K562 (cell line): ENCODE results near the gene FKBP1B. TPM values are rescaled to one million over a fixed set of nuclear protein-coding genes. Genes with fewer than 3 reads are reported as not detected.

ENCODE experiments used
- ATAC-seq: fragments of 200-7000 bp; cut with Tn5 transposase; 3 replicates; pipeline ENCODE4 v1.9.1; 2020; ENCODE audit warnings: moderate library complexity
- BruUV-seq: library from RNA; stranded (reverse); fragments of 400-500 nt; replicated peaks from 2 replicates; lab custom pipeline; 2021; lab: Mats Ljungman, UMichigan
- CTCF ChIA-PET: fragments of 300-600 bp; formaldehyde crosslinking; extraction: SDS; loops from one replicate; lab custom pipeline; 2021; ENCODE audit warnings: low intra/inter-chr PET ratio; lab: Yijun Ruan, JAX
- POLR2A ChIA-PET: fragments of 300-600, 350-650 bp; sonication (Branson Sonifier 250); formaldehyde crosslinking; extraction: SDS; loops from one replicate; lab custom pipeline; 2021; ENCODE audit warnings: antibody characterized with exemption, inconsistent platforms; lab: Yijun Ruan, JAX
- DNase-seq, 4 experiments: peaks; one replicate each; pipeline versions ENCODE4 v3.0.0 to v3.0.0-alpha.2; 2011 to 2018; ENCODE audit warnings: low spot score in 3 of 4, mixed read lengths in 3 of 4; ENCODE audit errors: extremely low read depth in 1 of 4
- FAIRE-seq: peaks from 2 replicates; lab custom pipeline; 2011; peaks lifted over from hg19 to GRCh38; lab: Jason Lieb, UNC
- H2AFZ ChIP-seq: 2 replicates; pipeline ENCODE4 v1.6.0; 2011; ENCODE audit warnings: low read depth, low read length, control low read depth, inconsistent platforms
- H3K27ac ChIP-seq: fragments of 200-600 bp; 3 replicates; pipeline ENCODE4 v1.8.0; 2011; ENCODE audit warnings: low read depth, mild to moderate bottlenecking, control low read depth, inconsistent platforms, low read length, moderate library complexity, mixed read lengths; ENCODE audit errors: extremely low read depth
- H3K27me3 ChIP-seq, 2 experiments: fragments of 300-600 bp in 1 of 2; 2 replicates in 1 of 2; 3 replicates in 1 of 2; pipeline versions ENCODE4 v1.6.0 to v1.8.0; 2011; ENCODE audit warnings: inconsistent platforms in 2 of 2, low read length in 2 of 2, mild to moderate bottlenecking in 1 of 2, mixed read lengths in 1 of 2, moderate library complexity in 1 of 2; ENCODE audit not compliant: control insufficient read depth in 2 of 2, insufficient read depth in 2 of 2
- H3K36me3 ChIP-seq: fragments of 300-600 bp; 3 replicates; pipeline ENCODE4 v1.8.0; 2011; ENCODE audit warnings: mild to moderate bottlenecking, low read length, inconsistent platforms; ENCODE audit not compliant: control insufficient read depth, insufficient read depth
- H3K4me1 ChIP-seq, 2 experiments: fragments of 200-600 bp in 1 of 2; replicated peaks in 1 of 2; 2 replicates in 1 of 2; 3 replicates in 1 of 2; pipeline versions ENCODE4 v1.5.1 to v1.8.0; 2011; ENCODE audit warnings: inconsistent platforms in 2 of 2, low read length in 2 of 2, mild to moderate bottlenecking in 1 of 2, mixed read lengths in 1 of 2, moderate library complexity in 1 of 2; ENCODE audit not compliant: control insufficient read depth in 2 of 2, insufficient read depth in 2 of 2
- H3K4me2 ChIP-seq: 2 replicates; pipeline ENCODE4 v1.6.1; 2011; ENCODE audit warnings: low read length, control low read depth, inconsistent platforms, mixed read lengths; ENCODE audit not compliant: insufficient read depth
- H3K4me3 ChIP-seq: fragments of 200-600 bp; sonication (generic), shearing (Covaris generic); 2 replicates; pipeline ENCODE4 v1.5.1; 2016; ENCODE audit warnings: control low read depth, inconsistent platforms
- H3K79me2 ChIP-seq: fragments of 200-600 bp; 3 replicates; pipeline ENCODE4 v1.8.0; 2011; ENCODE audit warnings: low read length, inconsistent platforms; ENCODE audit not compliant: control insufficient read depth, insufficient read depth
- H3K9ac ChIP-seq, 2 experiments: 2 replicates each; pipeline versions ENCODE4 v1.6.0 to v1.6.1; 2011; ENCODE audit warnings: low read depth in 2 of 2, low read length in 2 of 2, control low read depth in 1 of 2, inconsistent platforms in 1 of 2, mild to moderate bottlenecking in 1 of 2, mixed read lengths in 1 of 2; ENCODE audit not compliant: insufficient read depth in 1 of 2
- H3K9me1 ChIP-seq: one replicate; pipeline ENCODE4 v1.6.0; 2011; ENCODE audit warnings: inconsistent platforms, mild to moderate bottlenecking, low read length, moderate library complexity; ENCODE audit not compliant: control insufficient read depth, insufficient read depth
- H3K9me3 ChIP-seq: replicated peaks from 2 replicates; pipeline ENCODE4 v1.5.1; 2011; ENCODE audit warnings: low read depth, low read length, inconsistent platforms; ENCODE audit not compliant: control insufficient read depth, insufficient read depth
- H4K20me1 ChIP-seq: replicated peaks from 2 replicates; pipeline ENCODE4 v1.6.1; 2011; ENCODE audit warnings: low read length, inconsistent platforms, mixed read lengths; ENCODE audit not compliant: control insufficient read depth, insufficient read depth
- CBX1 ChIP-seq: sonication (generic); IDR thresholded peaks from 2 replicates; pipeline ENCODE4 v1.6.1; 2016; ENCODE audit warnings: antibody characterized with exemption, low read depth, mild to moderate bottlenecking
- CHD4 ChIP-seq: fragments of 200-600 bp; sonication (generic); IDR thresholded peaks from 3 replicates; pipeline ENCODE4 v1.6.1; 2012; ENCODE audit warnings: low read depth, mild to moderate bottlenecking, mixed read lengths, low read length, inconsistent platforms; ENCODE audit not compliant: insufficient read depth, insufficient replicate concordance, poor library complexity, severe bottlenecking
- CSDE1 ChIP-seq, 2 experiments: fragments of 450-650 bp; IDR thresholded peaks; 2 replicates each; pipeline ENCODE4 v1.6.1; 2016; ENCODE audit warnings: mild to moderate bottlenecking in 1 of 2
- RNF2 ChIP-seq: sonication (generic); IDR thresholded peaks from 2 replicates; pipeline ENCODE4 v1.6.1; 2016
- SAFB2 ChIP-seq: fragments of 200-400 bp; formaldehyde crosslinking; IDR thresholded peaks from 2 replicates; pipeline ENCODE4 v1.6.1; 2018; ENCODE audit warnings: borderline replicate concordance, low read length, low read depth, moderate library complexity; ENCODE audit not compliant: severe bottlenecking
- TBP ChIP-seq: optimal IDR thresholded peaks from 2 replicates; pipeline ENCODE3; 2011; ENCODE audit warnings: low read depth, low read length, improper control_type of control experiment
- TEAD4 ChIP-seq, 2 experiments: sonication (generic) in 1 of 2; formaldehyde crosslinking in 1 of 2; IDR thresholded peaks; 2 replicates each; pipeline versions ENCODE4 v1.6.1 to v1.8.0; 2012 to 2022; ENCODE audit warnings: borderline replicate concordance in 1 of 2, inconsistent platforms in 1 of 2, low read length in 1 of 2, mild to moderate bottlenecking in 1 of 2, missing genetic modification reagents in 1 of 2
- TRIM24 ChIP-seq, 2 experiments: fragments of 450-650 bp; IDR thresholded peaks; 2 replicates each; pipeline ENCODE4 v1.6.1; 2016
- ZKSCAN8 ChIP-seq: fragments of 200-800 bp; sonication (Bioruptor generic); IDR thresholded peaks from 2 replicates; pipeline ENCODE4 v1.6.1; 2016; ENCODE audit warnings: missing genetic modification characterization, missing compliant biosample characterization
- WGBS: fragments of 100-300 bp; shearing (Covaris generic); methylation state at CpG from one replicate; pipeline ENCODE4 v1.1.6; 2016; ENCODE audit warnings: low coverage, mixed read lengths; ENCODE audit not compliant: insufficient coverage; ENCODE audit errors: missing lambda C conversion rate; 5-methylcytosine and 5-hydroxymethylcytosine counted together
- in situ Hi-C: fragments of 300-500 bp; cut with MboI; formaldehyde crosslinking; loops from 4 replicates; pipeline ENCODE4 v1.15.0; 2018; ENCODE audit warnings: inconsistent platforms, mixed read lengths
- intact Hi-C: fragments of 100-400 bp; cut with micrococcal nuclease; formaldehyde crosslinking; loops from 2 replicates; pipeline ENCODE4 v1.14.2; 2022
- polyA plus RNA-seq, 8 experiments: library from polyadenylated mRNA; depleted of rRNA in 4 of 8; stranded (reverse) in 5 of 8; unstranded in 3 of 8; fragments of >200 nt; fragmentation: Nextera tagmentation in 2 of 8; fragmentation: Illumina TruSeq in 1 of 8; extraction: Ambion mirVana in 2 of 8; extraction: Trizol in 1 of 8; gene quantifications; 2 replicates each; pipeline versions ENCODE4 v1.2.1 to v1.2.3, GENCODE V29; 2011 to 2014; ENCODE audit warnings: inconsistent platforms in 1 of 8, missing spikeins in 1 of 8
- total RNA-seq, 7 experiments: library from RNA; depleted of rRNA in 6 of 7; stranded (reverse); fragments of >200 nt in 6 of 7; fragmentation: Illumina TruSeq in 2 of 7; extraction: Trizol in 2 of 7; gene quantifications; 2 replicates each; pipeline versions ENCODE4 v1.2.1 to v1.2.3, GENCODE V29; 2011 to 2021; ENCODE audit warnings: low replicate concordance in 1 of 7

FKBP1B gene
- total and polyA plus RNA-seq, 9 of the 15 experiments (the other 6 are each of a cell fraction or from before 2014, with no cell fraction given): 0.58 to 9.4 (median 1.6) TPM

DNA sequence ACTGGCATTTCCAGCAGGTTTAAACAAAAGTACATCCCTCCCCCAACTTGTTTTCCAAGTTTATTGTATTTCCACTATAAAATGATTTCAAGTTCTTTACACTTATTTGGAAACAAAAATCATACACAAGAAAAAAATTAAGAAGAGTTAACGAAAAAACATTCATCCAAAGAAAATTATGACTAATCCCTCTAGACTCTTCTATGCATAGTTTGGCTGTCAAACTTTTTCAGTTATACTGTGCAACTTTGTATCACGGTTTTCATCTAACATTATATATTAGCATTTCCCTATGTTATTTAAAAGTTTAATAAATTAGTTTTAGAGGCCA is 3.0 kb upstream of the FKBP1B start:
- peaks cover 40% of the 10 kb centered on the region for H3K79me2 ChIP-seq
- 0 out of 4 replicates have a peak, but pooled peaks of 1 of the 2 experiments have one; percentile 25 for TF ChIP-seq CSDE1 (IDR thresholded peaks at IDR 0.05)
- TF ChIP-seq ZKSCAN8 (CRISPR knock-in tag): no peak
- TF ChIP-seq, all 486 proteins: peak for 1
- no peak overlapping the region for H2AFZ ChIP-seq
- H4K20me1 ChIP-seq: no peaks in the 10 kb centered on the region; the same call in 1 of the 2 replicates
- in situ Hi-C loops: no loop called here
- DNase-seq: no peak
- peaks cover 8 to 22% of the 10 kb centered on the region in 2 experiments; a peak in 4 of 5 replicates for H3K4me1 ChIP-seq
- H3K4me3 ChIP-seq: peak overlapping the region; percentile 64
- no peak for FAIRE-seq
- BruUV-seq: no TSS peak
- peak overlapping the region in 1 of 2 experiments; percentile 62; a peak in 3 of 4 replicates for H3K9ac ChIP-seq
- ATAC-seq: no peak
- H3K9me1 ChIP-seq: no peaks in the 10 kb centered on the region
- peaks cover 1 to 9% of the 10 kb centered on the region in 2 experiments; a peak in 2 of 5 replicates for H3K27me3 ChIP-seq
- ChIA-PET CTCF (no interaction called here), POLR2A (interaction anchor here (0.5 to 2.1 kb wide), 6 partner anchors 23 to 119 kb away, joined by 3 to 10 read pairs (median 6); partner anchors contain the start of genes ATAD2B and SF3B6)
- intact Hi-C loops: no loop called here
- H3K27ac ChIP-seq: peak overlapping the region; percentile 52; the same call in 2 of the 3 replicates
- H3K36me3 ChIP-seq: peaks cover 8% of the 10 kb centered on the region; the same call in 1 of the 3 replicates
- H3K9me3 ChIP-seq: no peaks in the 10 kb centered on the region
- WGBS: 0% methylated on average over 2 of the region's 2 CpGs
- H3K4me2 ChIP-seq: peak overlapping the region; percentile 82

DNA sequence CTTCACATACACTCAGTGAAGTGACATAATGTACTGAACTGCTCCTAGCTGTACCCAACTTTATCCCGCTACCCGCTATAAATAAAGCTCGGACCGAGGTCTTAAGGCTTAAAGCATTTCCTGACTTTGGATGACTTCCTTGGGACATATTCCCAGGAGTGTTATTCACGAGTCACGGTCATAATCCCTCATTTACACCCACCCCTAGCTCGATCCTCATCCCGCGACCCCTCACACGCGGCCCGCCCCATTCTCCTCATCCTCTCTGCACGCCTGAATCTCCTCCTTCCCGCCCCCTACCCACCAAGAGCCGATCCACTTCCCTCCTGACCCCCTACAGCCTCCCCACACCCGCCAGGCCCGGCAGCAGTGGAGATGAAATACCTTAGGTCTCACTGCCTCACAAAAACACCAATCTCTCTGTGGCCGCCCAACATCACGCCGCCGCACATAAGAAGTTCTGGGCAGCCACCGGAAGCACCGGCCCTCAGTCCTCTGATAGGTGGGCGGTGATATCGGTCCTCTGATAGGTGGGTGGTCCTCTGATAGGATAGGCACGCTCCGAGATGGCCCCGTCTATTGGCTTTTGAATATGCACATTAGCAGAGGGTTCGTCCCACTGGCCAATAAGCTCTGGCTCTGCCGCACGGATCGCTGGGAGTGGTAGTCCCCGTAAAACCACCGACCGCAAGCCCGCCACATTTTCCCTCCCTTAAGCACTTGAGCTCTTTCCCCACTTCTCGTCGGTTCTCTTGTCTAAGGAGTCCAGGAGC is 2.4 kb upstream of the FKBP1B start, which contains the start of gene WDCP:
WDCP (minus strand) TSS at position 462 of the 773 bp plus-strand sequence. CDS start 7,897 bp downstream, outside the sequence.
- Histone ChIP-seq H3K36me3 (peaks cover 8% of the 10 kb centered on the region; the same call in 1 of the 3 replicates), H3K27me3 (peaks cover 6 to 11% of the 10 kb centered on the region in 2 experiments; a peak in 3 of 5 replicates), H3K27ac (peak within 1 kb of the TSS; percentile 52), H3K9ac (peak within 1 kb of the TSS; percentile 62 to 95), H3K9me3 (no peaks in the 10 kb centered on the region), H3K4me2 (peak within 1 kb of the TSS; percentile 82), H3K4me3 (peak within 1 kb of the TSS; percentile 64), H3K4me1 (peaks cover 8 to 22% of the 10 kb centered on the region in 2 experiments; a peak in 4 of 5 replicates), H4K20me1 (no peaks in the 10 kb centered on the region; the same call in 1 of the 2 replicates), H2AFZ (peak within 1 kb of the TSS; percentile 91), H3K79me2 (peaks cover 40% of the 10 kb centered on the region), H3K9me1 (no peaks in the 10 kb centered on the region)
- ChIA-PET POLR2A (interaction anchor here (0.5 to 2.1 kb wide), 17 partner anchors 9 to 327 kb away, joined by 3 to 10 read pairs (median 4); partner anchors contain the start of genes ATAD2B, MFSD2B and SF3B6), CTCF (no interaction called here)
- ATAC-seq: peak; percentile 96
- in situ Hi-C loops: no loop called here
- WGBS: 0% methylated on average over 38 of the region's 38 CpGs
- BruUV-seq: TSS peak; percentile 73
- peak; percentile 90 to 98 (median 94) for DNase-seq
- intact Hi-C loops: loop anchor here (1.0 kb wide), 1 partner anchor 29 kb away; the partner anchor contains the start of gene SF3B6
- FAIRE-seq: peak; percentile 99
- TF ChIP-seq SAFB2: no peak
- TF ChIP-seq TRIM24 (IDR thresholded peaks at IDR 0.05): peak; percentile 22 to 37; a peak in 1 of 4 replicates
- TF ChIP-seq TEAD4 (IDR thresholded peaks at IDR 0.05; ENCODE audit: low read length): no peak
- TF ChIP-seq TEAD4 (CRISPR knock-in tag; IDR thresholded peaks at IDR 0.05; ENCODE audit: borderline replicate concordance): no peak
- TF ChIP-seq TBP: peak; percentile 87
- TF ChIP-seq RNF2: peak; percentile 16; the same call in 1 of the 2 replicates
- no peak for TF ChIP-seq CBX1
- TF ChIP-seq CHD4: no peak
